K562 (cell line): ENCODE measurements around the gene STK11. TPM values are rescaled to one million over a fixed set of nuclear protein-coding genes. Genes with fewer than 3 reads are reported as not detected.

Experiments
- ASH1L ChIP-seq: fragments of 450-650 bp; IDR thresholded peaks from 2 replicates; pipeline ENCODE4 v1.6.1; 2018; ENCODE audit warnings: borderline replicate concordance, mild to moderate bottlenecking, low read depth; ENCODE audit not compliant: partially characterized antibody
- E2F1 ChIP-seq: sonication (generic); formaldehyde crosslinking; IDR thresholded peaks from 2 replicates; pipeline ENCODE4 v1.8.1; 2023; ENCODE audit warnings: mild to moderate bottlenecking, missing genetic modification reagents, moderate library complexity
- E2F8 ChIP-seq: fragments of 450-650 bp; IDR thresholded peaks from 2 replicates; pipeline ENCODE4 v1.7.1; 2018; ENCODE audit warnings: mild to moderate bottlenecking, low read depth; ENCODE audit not compliant: partially characterized antibody
- EP400 ChIP-seq: fragments of 450-650 bp; IDR thresholded peaks from 2 replicates; pipeline ENCODE4 v1.6.1; 2017; ENCODE audit warnings: antibody characterized with exemption, mild to moderate bottlenecking, moderate library complexity
- FOXP1 ChIP-seq: sonication (generic); formaldehyde crosslinking; IDR thresholded peaks from 2 replicates; pipeline ENCODE4 v1.8.0; 2022; ENCODE audit warnings: mild to moderate bottlenecking, missing genetic modification reagents
- GABPB2 ChIP-seq: fragments of 250-450 bp; sonication (Bioruptor Pico); conservative IDR thresholded peaks from 2 replicates; pipeline ENCODE4 v1.5.1; 2021; ENCODE audit warnings: mild to moderate bottlenecking
- HNRNPK ChIP-seq: fragments of 200-400 bp; formaldehyde crosslinking; IDR thresholded peaks from one replicate; pipeline ENCODE4 v1.6.1; 2018; ENCODE audit warnings: mild to moderate bottlenecking, low read depth, low read length; ENCODE audit not compliant: poor library complexity, severe bottlenecking
- JUNB ChIP-seq: fragments of 450-650 bp; formaldehyde crosslinking; conservative IDR thresholded peaks from 2 replicates; pipeline ENCODE4 v1.4.0; 2020; ENCODE audit warnings: mild to moderate bottlenecking
- MTA1 ChIP-seq: fragments of 450-650 bp; IDR thresholded peaks from 2 replicates; pipeline ENCODE4 v1.6.1; 2017; ENCODE audit warnings: borderline replicate concordance
- MYNN ChIP-seq, 2 experiments: sonication (generic); formaldehyde crosslinking in 1 of 2; IDR thresholded peaks; 2 replicates each; pipeline versions ENCODE4 v1.5.0 to v1.6.1; 2016 to 2020; ENCODE audit warnings: antibody characterized with exemption in 1 of 2, missing genetic modification reagents in 1 of 2
- NR1H2 ChIP-seq: sonication (generic); formaldehyde crosslinking; IDR thresholded peaks from 2 replicates; pipeline ENCODE4 v1.4.0; 2020; ENCODE audit warnings: mild to moderate bottlenecking, missing genetic modification reagents
- RBM34 ChIP-seq: fragments of 200-400 bp; formaldehyde crosslinking; IDR thresholded peaks from 2 replicates; pipeline ENCODE4 v1.6.1; 2018; ENCODE audit warnings: low read length, borderline replicate concordance; ENCODE audit not compliant: insufficient read depth
- SP1 ChIP-seq: sonication (generic); formaldehyde crosslinking; IDR thresholded peaks from 2 replicates; pipeline ENCODE4 v1.8.1; 2022; ENCODE audit warnings: mild to moderate bottlenecking, missing genetic modification reagents
- TCF7 ChIP-seq: sonication (generic); IDR thresholded peaks from 2 replicates; pipeline ENCODE4 v1.6.1; 2016; ENCODE audit warnings: antibody characterized with exemption, borderline replicate concordance
- TEAD4 ChIP-seq, 2 experiments: sonication (generic) in 1 of 2; formaldehyde crosslinking in 1 of 2; IDR thresholded peaks; 2 replicates each; pipeline versions ENCODE4 v1.6.1 to v1.8.0; 2012 to 2022; ENCODE audit warnings: borderline replicate concordance in 1 of 2, inconsistent platforms in 1 of 2, low read length in 1 of 2, mild to moderate bottlenecking in 1 of 2, missing genetic modification reagents in 1 of 2
- ZFP1 ChIP-seq: fragments of 450-650 bp; formaldehyde crosslinking; IDR thresholded peaks from 2 replicates; pipeline ENCODE4 v1.4.0; 2020; ENCODE audit warnings: mild to moderate bottlenecking, mixed read lengths
- ZNF445 ChIP-seq: fragments of 250-450 bp; sonication (Bioruptor Pico); IDR thresholded peaks from 2 replicates; pipeline ENCODE4 v1.4.0; 2020; ENCODE audit warnings: low read depth, mild to moderate bottlenecking, moderate library complexity
- polyA plus RNA-seq, 8 experiments: library from polyadenylated mRNA; depleted of rRNA in 4 of 8; stranded (reverse) in 5 of 8; unstranded in 3 of 8; fragments of >200 nt; fragmentation: Nextera tagmentation in 2 of 8; fragmentation: Illumina TruSeq in 1 of 8; extraction: Ambion mirVana in 2 of 8; extraction: Trizol in 1 of 8; gene quantifications; 2 replicates each; pipeline versions ENCODE4 v1.2.1 to v1.2.3, GENCODE V29; 2011 to 2014; ENCODE audit warnings: inconsistent platforms in 1 of 8, missing spikeins in 1 of 8
- total RNA-seq, 7 experiments: library from RNA; depleted of rRNA in 6 of 7; stranded (reverse); fragments of >200 nt in 6 of 7; fragmentation: Illumina TruSeq in 2 of 7; extraction: Trizol in 2 of 7; gene quantifications; 2 replicates each; pipeline versions ENCODE4 v1.2.1 to v1.2.3, GENCODE V29; 2011 to 2021; ENCODE audit warnings: low replicate concordance in 1 of 7
- TF ChIP-seq, protein P1 (sequence below): conservative IDR thresholded peaks from 2 replicates; pipeline ENCODE4 v1.6.1; 2011; ENCODE audit warnings: low read depth, mild to moderate bottlenecking, low read length; ENCODE audit not compliant: control insufficient read depth
- TF ChIP-seq, protein P2 (sequence below): fragments of 250-450 bp; sonication (Bioruptor Pico); IDR thresholded peaks from 2 replicates; pipeline ENCODE4 v1.9.0; 2021; ENCODE audit warnings: mild to moderate bottlenecking, inconsistent platforms

Gene STK11
- total and polyA plus RNA-seq, 9 of the 15 experiments (the other 6 are each of a cell fraction or from before 2014, with no cell fraction given) = 0.15 to 96.5 (median 31.7) TPM

- TF ChIP-seq E2F8 (peak; percentile 30), MYNN (IDR thresholded peaks at IDR 0.05) (no peak; the same call in 1 of the 2 replicates), MYNN (CRISPR knock-in tag; IDR thresholded peaks at IDR 0.05) (no peak), RBM34 (peak; percentile 74; the same call in 1 of the 2 replicates), E2F1 (CRISPR knock-in tag) (no peak; the same call in 1 of the 2 replicates), EP400 (peak; percentile 84; the same call in 1 of the 2 replicates), GABPB2 (CRISPR knock-in tag) (no peak), ASH1L (no peak), JUNB (CRISPR knock-in tag) (no peak), TCF7 (no peak), HNRNPK (no peak), NR1H2 (CRISPR knock-in tag) (no peak), FOXP1 (CRISPR knock-in tag) (peak; percentile 89; the same call in 1 of the 2 replicates), TEAD4 (IDR thresholded peaks at IDR 0.05; ENCODE audit: low read length) (no peak), TEAD4 (CRISPR knock-in tag; IDR thresholded peaks at IDR 0.05; ENCODE audit: borderline replicate concordance) (no peak), SP1 (CRISPR knock-in tag) (peak; percentile 80), ZFP1 (CRISPR knock-in tag) (peak; percentile 59; the same call in 1 of the 2 replicates), MTA1 (peak; percentile 85), ZNF445 (no peak)
- TF ChIP-seq, protein P1, sequence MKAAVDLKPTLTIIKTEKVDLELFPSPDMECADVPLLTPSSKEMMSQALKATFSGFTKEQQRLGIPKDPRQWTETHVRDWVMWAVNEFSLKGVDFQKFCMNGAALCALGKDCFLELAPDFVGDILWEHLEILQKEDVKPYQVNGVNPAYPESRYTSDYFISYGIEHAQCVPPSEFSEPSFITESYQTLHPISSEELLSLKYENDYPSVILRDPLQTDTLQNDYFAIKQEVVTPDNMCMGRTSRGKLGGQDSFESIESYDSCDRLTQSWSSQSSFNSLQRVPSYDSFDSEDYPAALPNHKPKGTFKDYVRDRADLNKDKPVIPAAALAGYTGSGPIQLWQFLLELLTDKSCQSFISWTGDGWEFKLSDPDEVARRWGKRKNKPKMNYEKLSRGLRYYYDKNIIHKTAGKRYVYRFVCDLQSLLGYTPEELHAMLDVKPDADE = peak; percentile 79; the same call in 1 of the 2 replicates
- TF ChIP-seq, protein P2, sequence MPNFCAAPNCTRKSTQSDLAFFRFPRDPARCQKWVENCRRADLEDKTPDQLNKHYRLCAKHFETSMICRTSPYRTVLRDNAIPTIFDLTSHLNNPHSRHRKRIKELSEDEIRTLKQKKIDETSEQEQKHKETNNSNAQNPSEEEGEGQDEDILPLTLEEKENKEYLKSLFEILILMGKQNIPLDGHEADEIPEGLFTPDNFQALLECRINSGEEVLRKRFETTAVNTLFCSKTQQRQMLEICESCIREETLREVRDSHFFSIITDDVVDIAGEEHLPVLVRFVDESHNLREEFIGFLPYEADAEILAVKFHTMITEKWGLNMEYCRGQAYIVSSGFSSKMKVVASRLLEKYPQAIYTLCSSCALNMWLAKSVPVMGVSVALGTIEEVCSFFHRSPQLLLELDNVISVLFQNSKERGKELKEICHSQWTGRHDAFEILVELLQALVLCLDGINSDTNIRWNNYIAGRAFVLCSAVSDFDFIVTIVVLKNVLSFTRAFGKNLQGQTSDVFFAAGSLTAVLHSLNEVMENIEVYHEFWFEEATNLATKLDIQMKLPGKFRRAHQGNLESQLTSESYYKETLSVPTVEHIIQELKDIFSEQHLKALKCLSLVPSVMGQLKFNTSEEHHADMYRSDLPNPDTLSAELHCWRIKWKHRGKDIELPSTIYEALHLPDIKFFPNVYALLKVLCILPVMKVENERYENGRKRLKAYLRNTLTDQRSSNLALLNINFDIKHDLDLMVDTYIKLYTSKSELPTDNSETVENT (CRISPR knock-in tag) = peak; percentile 88
These were observed 69.8 kb downstream of the STK11 start, which contains the start of gene FAM174C (continued) for GRCh38 chr19:1275260-1275975.
